Lower leg skin (tissue), 4 donors: ENCODE data around the gene FGD4. TPM values are rescaled to one million over a fixed set of nuclear protein-coding genes. Genes with fewer than 3 reads are reported as not detected.

Experiments
- DNase-seq, 2 donors: peaks; one replicate each; pipeline ENCODE4 v3.0.0-alpha.2; 2019; ENCODE audit warnings: low spot score in 2 of 2
- H3K4me3 ChIP-seq: fragments of 200-600 bp; sonication (generic); 2 replicates; pipeline ENCODE4 v1.5.1; 2017; ENCODE audit warnings: mild to moderate bottlenecking, low read depth; ENCODE audit not compliant: poor library complexity, severe bottlenecking
- CTCF ChIP-seq, 3 donors: fragments of 450-650 bp; IDR thresholded peaks; one replicate each; pipeline ENCODE4 v1.5.1; 2016; ENCODE audit warnings: antibody characterized with exemption in 3 of 3, mild to moderate bottlenecking in 3 of 3, moderate library complexity in 2 of 3
- POLR2A ChIP-seq, 2 donors: fragments of 450-650 bp; IDR thresholded peaks; one replicate each; pipeline ENCODE4 v1.6.1; 2016 to 2017; ENCODE audit warnings: antibody characterized with exemption in 2 of 2, mild to moderate bottlenecking in 1 of 2, moderate library complexity in 1 of 2
- WGBS, 2 donors: methylation state at CpG; one replicate each; pipeline ENCODE4 v1.1.5; 2018; 5-methylcytosine and 5-hydroxymethylcytosine counted together
- intact Hi-C: fragments of 100-400 bp; cut with DNase I; formaldehyde crosslinking; loops from one replicate; pipeline ENCODE4 v1.15.0; 2023; ENCODE audit warnings: low total_unique reads
- total RNA-seq, 4 donors: library from RNA; depleted of rRNA; stranded (reverse); fragments of >200 nt; gene quantifications; one replicate each; pipeline ENCODE4 v1.1.0, GENCODE V29; 2016

FGD4 gene
- total RNA-seq, 4 donors from 2014 or later, result 40.0 to 62.8 (median 52.0) TPM

GRCh38 chr12:32583534-32583933, 184.2 kb downstream of the FGD4 start:
- 91 to 96% methylated on average over 1 of the region's 1 CpG for WGBS, 2 donors

GRCh38 chr12:32585680-32586079, 186.3 kb downstream of the FGD4 start:
- 81 to 90% methylated on average over 4 of the region's 5 CpGs for WGBS, 2 donors
- no peak for TF ChIP-seq CTCF (IDR thresholded peaks at IDR 0.05)
- TF ChIP-seq POLR2A (IDR thresholded peaks at IDR 0.05), result no peak
- no peak for DNase-seq
- H3K4me3 ChIP-seq, result no peak overlapping the region
- intact Hi-C loops, result no loop called here

More at GRCh38 chr12:32583534-32583933, 184.2 kb downstream of the FGD4 start:
- TF ChIP-seq CTCF (IDR thresholded peaks at IDR 0.05) (no peak), POLR2A (IDR thresholded peaks at IDR 0.05) (no peak)
- H3K4me3 ChIP-seq, result no peak overlapping the region
- intact Hi-C loops, result no loop called here
- DNase-seq, result no peak

GRCh38 chr12:32586390-32586789, 187.0 kb downstream of the FGD4 start:
- TF ChIP-seq CTCF (IDR thresholded peaks at IDR 0.05) (no peak), POLR2A (IDR thresholded peaks at IDR 0.05) (no peak)
- DNase-seq, result no peak

GRCh38 chr12:32587581-32588495, 188.5 kb downstream of the FGD4 start:
- WGBS, 2 donors, result 87 to 97% methylated on average over 4 of the region's 4 CpGs
- intact Hi-C loops, result no loop called here
- TF ChIP-seq POLR2A (IDR thresholded peaks at IDR 0.05) (no peak), CTCF (IDR thresholded peaks at IDR 0.05) (no peak)
- H3K4me3 ChIP-seq, result no peak overlapping the region
- no peak for DNase-seq

More at GRCh38 chr12:32586390-32586789, 187.0 kb downstream of the FGD4 start:
- 31 to 33% methylated on average over 2 of the region's 2 CpGs for WGBS, 2 donors
- no peak overlapping the region for H3K4me3 ChIP-seq
- intact Hi-C loops, result no loop called here

- intact Hi-C loops, result no loop called here
- no peak overlapping the region for H3K4me3 ChIP-seq
- no peak for DNase-seq
- TF ChIP-seq CTCF (IDR thresholded peaks at IDR 0.05), result no peak
- no peak for TF ChIP-seq POLR2A (IDR thresholded peaks at IDR 0.05)
- 80 to 81% methylated on average over 3 of the region's 3 CpGs for WGBS, 2 donors
These were observed 189.2 kb downstream of the FGD4 start for GRCh38 chr12:32588604-32589003.
